Germinal center (tissue), 1 donor: ENCODE measurements around the gene TAF3.

ENCODE experiments used
- DNase-seq: peaks from one replicate; pipeline ENCODE4 v3.0.0; 2012; ENCODE audit warnings: mixed read lengths, low spot score

The TAF3 gene

DNA sequence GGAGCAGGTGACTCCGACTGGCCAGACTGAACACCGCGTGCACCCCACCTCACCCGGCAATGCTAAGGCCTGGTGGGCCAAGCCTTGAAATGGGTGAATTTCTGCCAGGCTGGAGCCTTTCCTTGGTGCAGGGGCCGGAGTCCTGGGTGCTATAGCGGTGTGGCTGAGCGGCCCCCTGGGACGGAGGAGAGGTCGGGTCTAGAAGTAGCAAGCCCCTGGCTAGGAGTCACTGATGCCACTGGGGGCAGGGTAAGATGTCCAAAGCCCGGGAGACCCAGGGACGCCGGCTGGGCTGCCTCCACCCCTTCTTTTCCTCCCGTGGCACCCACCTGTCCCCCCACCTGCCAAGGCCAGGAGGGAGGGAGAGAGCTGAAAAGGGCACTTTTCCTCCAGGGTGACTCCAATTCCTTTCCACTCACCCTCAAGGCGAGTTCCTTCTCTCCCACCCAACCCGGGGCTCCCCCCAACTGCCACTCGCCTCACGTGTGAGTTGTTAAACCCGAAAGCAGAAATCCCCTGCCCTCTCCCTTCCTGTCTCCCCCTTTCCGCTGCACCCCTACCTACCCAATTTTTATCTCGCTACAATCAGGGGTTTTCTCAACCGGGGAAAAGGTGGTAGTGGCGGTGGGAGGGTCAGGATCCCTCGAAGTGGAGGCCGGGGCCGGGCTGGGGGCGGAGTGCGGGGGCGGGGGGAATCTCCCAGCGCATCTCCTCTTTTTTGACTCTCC, 230.1 kb downstream of the TAF3 start:
- DNase-seq: no peak

DNA sequence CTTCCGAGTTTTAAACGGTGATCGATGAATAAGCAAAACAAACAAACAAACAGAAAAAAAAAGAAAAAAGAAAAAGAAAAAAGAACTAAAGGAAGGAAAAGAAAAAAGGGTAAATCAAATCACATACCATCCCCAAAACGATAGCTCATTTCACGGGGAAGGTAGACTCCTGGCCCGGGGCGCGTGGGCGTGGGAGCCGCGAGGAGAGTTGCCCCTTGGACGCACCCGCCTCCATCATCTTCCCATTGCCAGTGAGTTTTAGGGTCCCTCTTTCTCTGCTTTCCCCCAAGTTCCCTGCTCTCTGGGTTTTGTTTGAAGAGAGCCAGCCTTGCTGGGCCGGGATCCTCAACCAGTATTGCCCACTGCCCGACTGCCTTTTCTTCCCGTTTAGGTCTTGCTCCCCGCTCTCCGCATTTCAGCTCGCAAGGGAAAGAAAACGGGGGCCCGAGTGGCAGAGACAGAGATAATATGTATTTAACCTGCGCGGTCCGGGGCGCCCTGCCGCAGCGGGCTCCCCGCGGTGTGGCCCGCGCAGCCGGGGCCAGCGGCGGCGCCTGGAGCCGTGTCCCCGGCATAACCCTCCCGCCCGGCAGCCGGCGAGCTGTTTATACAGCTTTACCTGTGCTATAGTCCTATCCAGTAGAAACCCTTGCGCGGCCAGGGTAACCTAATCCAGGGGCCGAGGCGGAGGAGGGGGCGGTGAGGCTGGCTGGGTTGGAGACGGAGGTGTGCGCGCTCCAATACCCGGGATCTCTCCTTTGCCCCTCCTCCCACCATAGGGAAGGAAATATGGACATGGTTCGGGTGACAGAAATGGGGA, 230.9 kb downstream of the TAF3 start:
- DNase-seq: no peak

DNA sequence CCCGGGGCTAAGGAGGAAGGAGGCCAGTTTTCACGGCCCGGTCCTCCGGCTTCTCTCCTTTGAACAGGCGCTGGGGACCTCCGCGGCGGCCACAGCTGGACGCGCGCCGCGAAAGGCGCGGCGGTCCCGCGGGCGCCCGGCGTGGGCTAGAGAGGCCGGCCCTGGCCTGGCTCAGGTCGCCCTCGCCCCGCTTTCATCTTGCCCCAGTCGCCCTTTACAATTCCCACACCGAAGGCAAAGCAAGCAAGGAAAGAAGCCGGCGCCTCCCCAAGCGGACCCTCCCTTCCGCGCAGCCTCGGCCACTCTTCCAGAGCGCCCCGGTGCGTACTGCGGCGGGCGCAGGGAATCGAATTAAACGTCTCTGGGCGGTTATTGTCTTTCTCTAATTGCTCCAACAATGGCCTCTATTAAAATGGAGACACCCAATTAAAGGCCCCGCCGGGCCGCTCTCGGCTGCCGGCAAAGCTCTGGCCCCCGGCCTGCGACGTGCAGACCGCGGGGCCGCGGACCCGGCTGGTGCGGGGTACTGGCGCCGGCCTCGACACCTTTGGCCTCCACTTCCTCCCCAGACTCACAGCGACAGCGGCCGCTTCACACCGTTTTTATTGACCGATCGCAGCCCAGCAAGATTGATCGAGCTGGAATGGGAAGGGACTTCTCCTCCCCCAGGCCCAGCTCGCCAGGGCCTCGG, 231.7 kb downstream of the TAF3 start:
- DNase-seq: no peak

DNA sequence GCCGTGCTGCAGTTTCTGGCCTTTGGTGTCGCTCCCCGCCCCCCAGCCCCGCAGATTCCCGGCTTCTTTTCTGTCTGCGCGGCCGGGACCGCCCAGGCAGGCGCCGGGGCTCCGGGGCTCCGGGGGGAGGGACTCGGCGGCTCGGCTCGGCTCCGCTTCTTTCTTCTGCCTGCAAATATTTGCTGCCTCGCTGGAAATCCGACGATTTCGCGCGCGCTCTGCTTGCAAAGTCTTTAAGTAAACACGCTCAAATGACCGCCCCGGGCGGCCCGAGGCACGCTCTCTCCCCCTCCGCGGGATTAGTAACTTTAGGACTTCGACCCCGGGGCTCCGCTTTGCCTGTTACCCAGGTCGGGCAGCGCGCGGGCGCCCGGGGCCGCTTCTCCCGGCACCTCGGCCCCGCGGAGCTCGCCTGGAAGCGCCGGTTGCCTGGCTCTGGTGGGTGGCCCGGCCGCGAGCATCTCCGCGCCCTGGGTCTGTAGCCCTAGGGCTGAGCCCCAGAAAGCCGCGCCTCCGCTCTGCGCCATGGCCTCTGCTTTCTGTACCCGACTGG, 232.3 kb downstream of the TAF3 start:
- no peak for DNase-seq

DNA sequence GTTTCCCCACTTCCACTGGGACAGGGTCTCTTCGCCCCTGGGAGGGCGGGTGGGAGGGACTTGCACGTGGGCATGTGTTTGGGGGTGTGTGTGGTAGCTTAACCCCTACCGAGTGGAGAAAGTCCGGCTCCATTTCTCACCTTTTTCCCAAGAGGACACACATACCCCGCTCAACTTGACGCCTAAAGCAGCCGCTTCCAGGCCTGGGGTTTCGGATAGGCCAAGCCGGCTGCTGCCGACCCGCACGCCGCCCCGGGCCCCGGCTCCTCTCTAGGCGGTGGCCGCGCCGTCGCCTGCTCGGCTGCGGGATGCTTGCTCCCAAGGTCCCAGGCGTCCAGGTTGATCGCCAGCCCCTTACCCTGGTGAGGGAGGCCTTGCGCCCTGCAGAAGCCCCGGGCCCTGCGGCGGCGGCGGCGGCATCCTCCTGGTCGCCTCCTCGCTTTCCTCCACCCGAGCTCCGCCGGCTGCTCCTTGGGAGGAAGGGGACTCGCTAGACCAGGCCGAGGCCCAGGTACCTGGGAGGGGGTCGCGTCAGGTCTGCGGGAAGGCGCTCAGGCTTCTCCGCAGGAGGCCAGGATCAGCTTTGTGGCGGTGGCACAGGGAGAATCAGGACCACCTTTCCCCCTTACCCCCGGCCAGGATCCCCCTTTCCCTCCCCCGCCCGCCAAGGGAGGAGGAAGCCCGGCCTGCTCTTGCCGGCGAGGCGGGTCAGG, 233.0 kb downstream of the TAF3 start:
- no peak for DNase-seq

DNA sequence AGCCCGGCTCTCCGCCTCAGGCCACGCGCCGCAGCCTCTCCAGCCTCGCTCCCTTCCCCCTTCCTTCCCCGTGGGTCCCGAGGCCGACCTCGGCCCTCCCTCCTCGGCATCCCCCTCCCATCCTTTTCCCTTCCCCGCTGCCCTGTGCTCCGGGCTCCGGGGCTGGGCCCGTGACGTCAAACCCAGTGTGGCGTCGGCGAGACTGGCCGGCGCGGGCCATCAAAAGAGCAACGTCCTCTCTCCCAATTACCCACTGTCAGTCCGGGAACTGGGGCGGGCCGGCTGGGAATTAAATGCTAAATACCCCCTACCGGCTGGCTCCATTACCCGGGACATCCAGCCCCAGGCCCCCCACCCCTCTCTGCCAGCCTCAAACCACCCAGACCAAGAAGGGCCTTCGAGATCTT, 233.5 kb downstream of the TAF3 start:
- DNase-seq: no peak

DNA sequence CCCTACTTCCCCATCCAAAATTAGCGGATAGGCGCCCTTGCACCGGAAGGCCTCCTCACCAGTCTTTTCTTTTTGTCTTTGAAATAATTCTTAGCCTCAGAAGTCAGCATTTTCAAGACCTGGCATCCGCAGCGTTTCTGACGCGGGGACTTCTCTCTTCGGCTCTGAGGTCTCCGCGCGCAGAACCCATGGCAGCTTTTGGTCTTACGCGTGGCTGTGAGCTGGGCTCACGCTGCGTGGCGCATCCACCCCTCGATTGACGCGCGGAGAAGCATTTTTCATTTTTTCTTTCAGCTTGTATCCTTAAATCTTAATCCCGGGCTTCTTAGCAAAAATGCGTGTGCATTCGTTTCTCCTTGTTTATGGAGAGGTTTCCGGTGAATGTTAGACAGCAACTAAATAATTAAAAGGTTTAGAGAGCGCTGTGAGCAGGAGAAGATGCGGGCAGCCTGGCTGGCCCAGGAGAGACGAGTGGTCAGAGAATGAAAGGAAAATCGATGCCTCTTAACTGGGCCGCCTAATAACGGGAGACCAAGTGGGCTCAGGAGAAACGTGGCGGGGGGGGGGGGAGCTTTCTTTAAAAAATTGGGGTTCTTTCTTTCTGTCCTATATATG, 234.1 kb downstream of the TAF3 start:
- no peak for DNase-seq

DNA sequence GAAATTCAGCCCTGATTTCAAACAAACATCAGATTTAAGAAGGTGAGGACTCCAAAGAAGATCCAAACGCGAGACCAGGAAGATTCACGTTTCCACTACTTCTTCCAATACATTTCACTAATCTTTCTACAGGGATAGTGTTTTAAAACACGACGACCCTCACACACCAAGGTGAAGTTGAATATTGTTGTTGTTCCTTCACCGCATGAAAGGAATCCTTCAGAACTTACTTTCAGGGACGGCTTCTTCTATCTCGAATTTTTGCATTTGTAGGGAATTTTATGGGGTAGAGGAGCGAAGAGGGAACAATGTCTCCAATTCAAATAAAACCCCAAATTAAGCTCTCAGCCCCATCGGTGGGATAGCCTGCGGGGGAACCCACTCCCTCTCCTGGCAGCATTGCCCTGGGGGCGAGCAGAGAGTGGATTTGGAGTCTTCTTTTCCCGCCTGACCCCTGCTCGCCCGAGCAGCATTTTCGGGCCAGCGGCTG, 234.7 kb downstream of the TAF3 start:
- no peak for DNase-seq

DNA sequence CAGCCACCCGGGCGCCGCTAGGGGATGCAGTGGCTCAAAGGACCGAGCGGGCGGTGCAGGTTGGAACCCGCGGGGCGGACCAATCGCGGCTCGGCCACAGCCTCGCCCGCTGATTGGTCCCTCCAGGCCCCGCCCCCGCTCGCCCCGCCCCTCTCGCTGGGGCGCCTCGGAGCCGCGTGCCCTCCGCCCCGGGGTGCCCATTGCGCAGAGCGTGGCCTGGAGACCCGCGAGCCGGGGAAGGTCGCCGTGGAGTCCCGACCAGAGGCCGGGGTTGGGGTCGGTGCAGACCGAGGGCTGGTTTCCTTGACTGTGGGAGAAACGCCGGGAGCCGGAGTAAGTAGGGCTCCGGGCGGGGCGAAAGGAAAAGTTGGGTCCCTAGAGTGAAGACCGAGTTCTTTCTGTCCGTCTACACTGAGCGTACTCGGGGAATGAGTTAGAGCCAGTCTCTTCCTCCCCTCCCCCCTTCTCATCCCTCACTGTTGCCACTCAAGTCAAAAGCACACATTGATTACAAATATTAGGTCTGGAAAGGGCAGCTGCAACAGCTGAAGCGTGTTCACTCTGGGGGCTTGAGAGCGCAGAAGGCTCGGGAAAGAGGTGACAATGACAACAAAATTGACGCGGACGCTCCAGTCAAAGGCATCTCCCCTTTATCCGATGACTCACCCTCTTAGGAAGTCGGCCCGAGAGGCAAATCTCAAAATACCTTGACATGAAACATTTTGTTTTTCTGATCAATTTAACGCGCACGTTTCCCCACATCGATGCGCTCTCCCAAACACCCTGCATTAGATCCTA, 235.3 kb downstream of the TAF3 start:
- peak; percentile 97 for DNase-seq

DNA sequence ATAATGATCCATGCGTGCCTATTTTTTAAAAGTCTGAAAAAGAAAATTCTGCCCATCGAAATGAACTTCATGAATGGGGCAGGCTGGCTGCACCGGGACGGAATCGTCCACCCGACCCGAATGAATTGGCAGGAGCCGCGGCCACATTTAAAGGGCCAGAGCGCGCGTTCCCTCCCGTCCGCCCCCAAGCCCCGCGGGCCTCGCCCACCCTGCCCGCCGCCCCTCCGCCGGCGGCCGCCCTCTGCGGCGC, 235.9 kb downstream of the TAF3 start:
- no peak for DNase-seq

DNA sequence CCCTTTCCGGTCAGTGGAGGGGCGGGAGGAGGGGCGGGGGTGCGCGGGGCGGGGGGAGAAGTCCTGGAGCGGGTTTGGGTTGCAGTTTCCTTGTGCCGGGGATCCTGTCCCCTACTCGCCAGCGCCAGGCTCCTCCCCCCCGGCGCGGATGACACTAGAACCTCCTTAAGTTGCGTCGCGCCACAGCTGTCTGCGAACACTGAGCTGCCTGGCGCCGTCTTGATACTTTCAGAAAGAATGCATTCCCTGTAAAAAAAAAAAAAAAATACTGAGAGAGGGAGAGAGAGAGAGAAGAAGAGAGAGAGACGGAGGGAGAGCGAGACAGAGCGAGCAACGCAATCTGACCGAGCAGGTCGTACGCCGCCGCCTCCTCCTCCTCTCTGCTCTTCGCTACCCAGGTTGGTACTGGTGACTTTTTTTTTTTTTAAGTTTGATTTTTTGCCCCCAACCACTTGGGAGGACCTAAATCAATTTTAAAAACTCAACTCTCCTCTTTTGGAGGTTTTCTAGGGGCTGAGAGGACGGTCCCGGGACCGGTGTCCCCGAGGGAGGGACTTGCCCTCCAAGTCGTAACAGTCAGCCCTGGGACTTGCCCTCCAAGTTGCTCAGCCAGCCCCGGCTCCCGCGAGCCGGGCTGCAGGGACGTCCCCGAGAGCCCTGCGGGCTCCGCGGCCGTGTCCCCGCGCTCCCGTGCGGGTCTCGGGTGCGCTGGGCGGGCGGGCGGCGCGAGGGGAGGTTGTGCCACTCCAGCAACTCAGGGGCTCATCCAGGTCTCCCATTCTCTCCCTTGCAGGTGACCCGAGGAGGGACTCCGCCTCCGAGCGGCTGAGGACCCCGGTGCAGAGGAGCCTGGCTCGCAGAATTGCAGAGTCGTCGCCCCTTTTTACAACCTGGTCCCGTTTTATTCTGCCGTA, 236.4 kb downstream of the TAF3 start, which contains the start of gene GATA3:
TSS of gene GATA3 (plus strand) at position 195 of the 914 bp plus-strand sequence. CDS start 968 bp downstream, outside the sequence.
- peak; percentile 61 for DNase-seq

DNA sequence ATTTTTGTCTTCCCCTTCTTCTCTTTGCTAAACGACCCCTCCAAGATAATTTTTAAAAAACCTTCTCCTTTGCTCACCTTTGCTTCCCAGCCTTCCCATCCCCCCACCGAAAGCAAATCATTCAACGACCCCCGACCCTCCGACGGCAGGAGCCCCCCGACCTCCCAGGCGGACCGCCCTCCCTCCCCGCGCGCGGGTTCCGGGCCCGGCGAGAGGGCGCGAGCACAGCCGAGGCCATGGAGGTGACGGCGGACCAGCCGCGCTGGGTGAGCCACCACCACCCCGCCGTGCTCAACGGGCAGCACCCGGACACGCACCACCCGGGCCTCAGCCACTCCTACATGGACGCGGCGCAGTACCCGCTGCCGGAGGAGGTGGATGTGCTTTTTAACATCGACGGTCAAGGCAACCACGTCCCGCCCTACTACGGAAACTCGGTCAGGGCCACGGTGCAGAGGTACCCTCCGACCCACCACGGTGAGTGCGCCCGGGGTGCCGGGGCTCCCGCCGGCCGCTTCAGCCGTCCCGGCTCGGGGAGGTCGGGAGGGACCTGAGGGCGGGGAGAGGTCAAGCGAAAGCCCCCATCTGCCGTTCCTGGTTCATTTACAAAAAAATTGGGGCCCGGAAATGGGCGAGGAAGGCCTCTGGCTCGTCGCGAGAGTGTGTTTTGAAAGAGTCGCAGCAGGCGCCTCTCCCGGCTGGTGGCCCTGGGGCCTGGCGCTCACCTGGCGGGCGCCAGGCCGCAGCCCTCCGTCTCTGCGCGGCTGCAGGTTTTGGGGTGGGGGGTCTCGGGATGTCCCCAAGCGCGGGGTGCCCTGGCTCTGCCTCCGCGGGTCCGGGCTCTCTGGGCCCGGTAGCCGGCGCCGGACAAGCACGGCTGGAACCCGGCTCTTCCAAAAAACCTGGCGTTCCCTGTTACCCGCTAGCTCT, 237.4 kb downstream of the TAF3 start:
- no peak for DNase-seq

DNA sequence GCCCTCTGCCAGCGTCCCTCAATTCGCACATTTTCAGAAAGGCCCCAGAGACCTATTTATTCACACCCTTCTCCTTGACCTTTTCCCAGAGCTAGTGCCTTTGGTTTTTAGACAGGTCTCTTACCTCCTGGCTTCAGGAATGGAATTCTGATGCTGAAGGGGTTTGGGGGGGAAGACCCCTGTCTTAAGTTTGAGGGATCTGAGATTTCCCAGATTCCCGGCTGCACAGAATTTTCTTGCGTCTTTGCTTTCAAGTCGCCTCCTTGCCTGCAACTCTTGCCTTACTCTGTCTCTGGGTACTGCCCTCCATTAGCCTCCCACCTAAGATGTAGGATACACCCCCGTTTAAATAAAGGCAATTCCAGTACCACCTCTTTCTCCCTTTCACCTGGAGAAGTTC, 238.1 kb downstream of the TAF3 start:
- DNase-seq: no peak

DNA sequence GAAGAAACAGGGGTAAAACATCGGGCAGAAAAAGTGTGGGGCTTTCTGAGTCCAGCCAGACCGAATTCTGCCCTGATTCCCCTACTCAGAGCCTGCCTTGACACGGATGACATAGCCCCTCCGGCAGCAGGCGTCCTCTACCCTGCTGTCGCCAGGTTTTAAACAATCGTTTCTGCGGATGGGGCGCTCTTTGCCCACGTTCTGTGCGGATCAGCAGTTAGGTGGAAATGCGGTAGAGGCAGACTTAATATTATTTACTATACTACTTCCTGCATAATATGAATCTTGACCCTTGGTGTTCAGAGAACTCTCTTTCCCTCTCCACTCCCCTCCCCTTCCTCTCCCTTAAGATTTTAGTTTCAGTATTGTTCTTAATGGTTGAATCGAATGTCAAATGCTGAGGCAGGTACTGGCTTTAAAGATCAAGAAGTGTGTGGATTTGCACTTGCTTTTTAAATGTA, 238.6 kb downstream of the TAF3 start:
- DNase-seq: no peak

DNA sequence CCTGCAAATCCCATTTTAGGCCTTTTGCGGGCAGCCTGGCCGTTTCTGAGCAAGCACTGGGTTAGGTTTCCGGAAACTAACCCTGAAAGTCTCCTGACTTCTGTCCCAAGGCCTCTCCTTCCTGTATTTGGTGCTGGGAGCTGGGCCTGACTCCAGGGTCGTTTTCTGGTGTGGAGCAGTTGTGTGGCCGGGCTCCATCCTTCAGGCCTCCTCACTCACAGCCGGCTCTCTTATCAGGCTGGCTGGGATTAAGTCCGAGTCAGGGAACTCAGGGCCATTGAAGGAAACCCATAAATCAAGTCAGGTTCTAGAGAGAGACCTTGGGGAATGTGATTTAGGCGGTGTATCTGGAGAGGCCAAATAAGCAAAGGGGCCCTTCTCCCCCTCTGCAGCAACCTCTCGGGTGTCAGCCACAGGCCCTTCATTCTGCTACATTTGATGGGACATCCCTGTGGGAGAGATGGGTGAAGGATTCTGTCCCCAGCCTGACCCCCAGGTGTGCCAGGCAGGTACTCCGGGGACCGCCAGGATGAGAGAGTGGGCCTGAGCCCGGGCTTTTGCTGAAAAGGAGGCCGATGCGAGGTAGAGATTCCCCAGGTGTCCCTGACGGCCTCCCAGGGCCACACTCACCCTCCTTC, 239.4 kb downstream of the TAF3 start:
- DNase-seq: no peak

DNA sequence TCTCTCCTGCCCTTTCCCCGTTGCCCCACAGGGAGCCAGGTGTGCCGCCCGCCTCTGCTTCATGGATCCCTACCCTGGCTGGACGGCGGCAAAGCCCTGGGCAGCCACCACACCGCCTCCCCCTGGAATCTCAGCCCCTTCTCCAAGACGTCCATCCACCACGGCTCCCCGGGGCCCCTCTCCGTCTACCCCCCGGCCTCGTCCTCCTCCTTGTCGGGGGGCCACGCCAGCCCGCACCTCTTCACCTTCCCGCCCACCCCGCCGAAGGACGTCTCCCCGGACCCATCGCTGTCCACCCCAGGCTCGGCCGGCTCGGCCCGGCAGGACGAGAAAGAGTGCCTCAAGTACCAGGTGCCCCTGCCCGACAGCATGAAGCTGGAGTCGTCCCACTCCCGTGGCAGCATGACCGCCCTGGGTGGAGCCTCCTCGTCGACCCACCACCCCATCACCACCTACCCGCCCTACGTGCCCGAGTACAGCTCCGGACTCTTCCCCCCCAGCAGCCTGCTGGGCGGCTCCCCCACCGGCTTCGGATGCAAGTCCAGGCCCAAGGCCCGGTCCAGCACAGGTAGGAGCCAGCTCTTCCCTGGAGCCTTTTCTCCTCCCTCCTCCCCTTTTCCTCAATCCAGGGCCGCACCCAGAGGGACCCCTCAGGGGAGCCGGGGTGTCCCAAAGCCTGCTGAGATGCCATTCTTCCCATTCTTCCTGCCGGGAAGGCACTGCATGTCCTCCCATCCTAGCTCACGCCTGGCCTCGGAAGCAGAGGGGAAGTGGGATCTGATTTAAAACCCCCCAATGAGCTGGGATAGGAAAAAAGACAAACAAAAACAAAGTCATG, 240.2 kb downstream of the TAF3 start:
- no peak for DNase-seq
